ENCODE data around the gene TNRC6A. TPM values are rescaled to one million over a fixed set of nuclear protein-coding genes. Genes with fewer than 3 reads are reported as not detected.

TNRC6A gene
- total and polyA plus RNA-seq, 9 of the 15 experiments (the other 6 are each of a cell fraction or from before 2014, with no cell fraction given) = 3.4 to 32.1 (median 26.6) TPM

DNA sequence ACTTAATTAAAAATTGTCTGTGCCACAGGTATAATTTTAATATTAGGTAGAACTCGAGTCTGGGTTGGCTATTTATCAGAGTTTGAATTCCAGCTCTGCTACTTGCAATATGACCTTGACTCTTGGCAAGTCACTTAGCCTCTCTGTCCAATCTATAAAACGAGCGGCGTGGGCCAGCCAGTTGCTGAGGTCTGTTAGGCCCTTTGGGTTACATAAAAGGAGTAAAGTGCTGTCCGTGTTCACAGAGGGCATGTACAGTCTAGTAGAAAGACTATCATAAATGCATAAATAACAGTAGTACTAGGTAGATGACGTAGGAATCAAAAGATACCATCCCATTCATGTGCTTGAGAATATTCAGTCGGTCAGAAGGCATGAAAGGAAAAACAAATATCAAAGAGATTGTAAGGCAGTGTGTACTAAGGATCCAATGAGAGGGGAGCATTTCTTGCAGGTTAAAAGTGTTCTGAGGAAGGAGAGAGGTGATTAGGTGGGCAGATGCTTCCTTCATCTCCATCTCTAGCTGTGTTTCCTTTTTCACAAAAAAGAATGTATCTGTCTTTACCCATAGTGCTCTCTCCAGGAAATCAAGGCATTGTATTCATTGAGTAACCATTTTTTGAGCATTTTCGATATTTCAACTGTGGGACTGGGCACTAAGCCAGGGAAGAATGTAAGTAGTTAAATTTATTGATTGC is 2.4 kb downstream of the TNRC6A start:
- Histone ChIP-seq H2AFZ (ENCODE audit: low read depth, low read length) (no peak overlapping the region), H3K36me3 (ENCODE audit: control insufficient read depth, insufficient read depth, low read length) (peaks cover 38% of the 10 kb centered on the region), H3K9ac (ENCODE audit: insufficient read depth in 1 of 2, low read depth in 2 of 2, low read length in 2 of 2) (no peak overlapping the region), H3K4me3 (no peak overlapping the region), H3K4me1 (replicated peaks in 1 of 2; ENCODE audit: control insufficient read depth in 2 of 2, insufficient read depth in 2 of 2, low read length in 2 of 2) (peaks cover 0 to 21% of the 10 kb centered on the region in 2 experiments; a peak in 3 of 5 replicates), H3K9me1 (ENCODE audit: control insufficient read depth, insufficient read depth, low read length) (no peaks in the 10 kb centered on the region), H4K20me1 (replicated peaks; ENCODE audit: control insufficient read depth, insufficient read depth, low read length) (peaks cover 8% of the 10 kb centered on the region; the same call in 1 of the 2 replicates), H3K79me2 (ENCODE audit: control insufficient read depth, insufficient read depth, low read length) (peaks cover 75% of the 10 kb centered on the region), H3K4me2 (ENCODE audit: insufficient read depth, low read length) (no peak overlapping the region), H3K27me3 (ENCODE audit: control insufficient read depth in 2 of 2, insufficient read depth in 2 of 2, low read length in 2 of 2) (no peaks in the 10 kb centered on the region), H3K27ac (ENCODE audit: extremely low read depth, low read depth, low read length) (no peak overlapping the region), H3K9me3 (replicated peaks; ENCODE audit: control insufficient read depth, insufficient read depth, low read depth, low read length) (no peaks in the 10 kb centered on the region)
- intact Hi-C loops (cut with micrococcal nuclease) = no loop called here
- ATAC-seq = no peak
- no peak for FAIRE-seq
- 58% methylated on average over 8 of the region's 8 CpGs for WGBS (ENCODE audit: insufficient coverage, low coverage, missing lambda C conversion rate)
- POLR2A ChIA-PET = interaction anchor here (0.6 to 1.3 kb wide), 3 partner anchors 9 to 19 kb away, joined by 3 to 4 read pairs (median 3); no protein-coding TSS in a partner anchor
- no peak for DNase-seq (ENCODE audit: extremely low read depth in 1 of 4, low spot score in 3 of 4)
- no TSS peak for BruUV-seq (replicated peaks)
- in situ Hi-C loops (cut with MboI) = no loop called here
- CTCF ChIA-PET (ENCODE audit: low intra/inter-chr PET ratio) = no interaction called here
- no peak for TF ChIP-seq COPS2 (conservative IDR thresholded peaks at IDR 0.05)
- TF ChIP-seq, protein P1, sequence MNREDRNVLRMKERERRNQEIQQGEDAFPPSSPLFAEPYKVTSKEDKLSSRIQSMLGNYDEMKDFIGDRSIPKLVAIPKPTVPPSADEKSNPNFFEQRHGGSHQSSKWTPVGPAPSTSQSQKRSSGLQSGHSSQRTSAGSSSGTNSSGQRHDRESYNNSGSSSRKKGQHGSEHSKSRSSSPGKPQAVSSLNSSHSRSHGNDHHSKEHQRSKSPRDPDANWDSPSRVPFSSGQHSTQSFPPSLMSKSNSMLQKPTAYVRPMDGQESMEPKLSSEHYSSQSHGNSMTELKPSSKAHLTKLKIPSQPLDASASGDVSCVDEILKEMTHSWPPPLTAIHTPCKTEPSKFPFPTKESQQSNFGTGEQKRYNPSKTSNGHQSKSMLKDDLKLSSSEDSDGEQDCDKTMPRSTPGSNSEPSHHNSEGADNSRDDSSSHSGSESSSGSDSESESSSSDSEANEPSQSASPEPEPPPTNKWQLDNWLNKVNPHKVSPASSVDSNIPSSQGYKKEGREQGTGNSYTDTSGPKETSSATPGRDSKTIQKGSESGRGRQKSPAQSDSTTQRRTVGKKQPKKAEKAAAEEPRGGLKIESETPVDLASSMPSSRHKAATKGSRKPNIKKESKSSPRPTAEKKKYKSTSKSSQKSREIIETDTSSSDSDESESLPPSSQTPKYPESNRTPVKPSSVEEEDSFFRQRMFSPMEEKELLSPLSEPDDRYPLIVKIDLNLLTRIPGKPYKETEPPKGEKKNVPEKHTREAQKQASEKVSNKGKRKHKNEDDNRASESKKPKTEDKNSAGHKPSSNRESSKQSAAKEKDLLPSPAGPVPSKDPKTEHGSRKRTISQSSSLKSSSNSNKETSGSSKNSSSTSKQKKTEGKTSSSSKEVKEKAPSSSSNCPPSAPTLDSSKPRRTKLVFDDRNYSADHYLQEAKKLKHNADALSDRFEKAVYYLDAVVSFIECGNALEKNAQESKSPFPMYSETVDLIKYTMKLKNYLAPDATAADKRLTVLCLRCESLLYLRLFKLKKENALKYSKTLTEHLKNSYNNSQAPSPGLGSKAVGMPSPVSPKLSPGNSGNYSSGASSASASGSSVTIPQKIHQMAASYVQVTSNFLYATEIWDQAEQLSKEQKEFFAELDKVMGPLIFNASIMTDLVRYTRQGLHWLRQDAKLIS (CRISPR knock-in tag; IDR thresholded peaks at IDR 0.05) = no peak
- no peak for TF ChIP-seq ZNF121 (CRISPR knock-in tag; conservative IDR thresholded peaks at IDR 0.05)
- peak; percentile 10; the same call in 1 of the 2 replicates for TF ChIP-seq NFIC (IDR thresholded peaks at IDR 0.05)
